SK-N-SH treated with all-trans-retinoic acid at 6 μM for 48 hours (cell line): ENCODE measurements around the gene ANKRD11.

ENCODE experiments used
- ATAC-seq: fragments of 200-7000 bp; cut with Tn5 transposase; 3 replicates; pipeline ENCODE4 v1.9.1; 2020; ENCODE audit warnings: mild to moderate bottlenecking, moderate library complexity
- ARNTL ChIP-seq: fragments of 450-650 bp; formaldehyde crosslinking; IDR thresholded peaks from 2 replicates; pipeline ENCODE4 v1.5.0; 2020; ENCODE audit warnings: low read depth, mild to moderate bottlenecking, moderate library complexity, borderline replicate concordance
- BACH2 ChIP-seq: fragments of 250-450 bp; sonication (Bioruptor Pico); IDR thresholded peaks from 2 replicates; pipeline ENCODE4 v1.9.0; 2021; ENCODE audit warnings: mild to moderate bottlenecking, borderline replicate concordance
- CSDC2 ChIP-seq: fragments of 250-450 bp; sonication (Bioruptor Pico); IDR thresholded peaks from 2 replicates; pipeline ENCODE4 v1.5.0; 2020; ENCODE audit warnings: mild to moderate bottlenecking, moderate library complexity
- GLIS3 ChIP-seq: fragments of 250-450 bp; sonication (Bioruptor Pico); IDR thresholded peaks from 2 replicates; pipeline ENCODE4 v1.5.0; 2020; ENCODE audit warnings: mild to moderate bottlenecking, moderate library complexity
- ISL1 ChIP-seq: fragments of 250-450 bp; sonication (Bioruptor Pico); IDR thresholded peaks from 2 replicates; pipeline ENCODE4 v2.1.2; 2022; ENCODE audit warnings: mild to moderate bottlenecking, moderate library complexity
- OSR1 ChIP-seq: fragments of 250-450 bp; sonication (Bioruptor Pico); IDR thresholded peaks from 2 replicates; pipeline ENCODE4 v1.8.0; 2022; ENCODE audit warnings: moderate library complexity, mild to moderate bottlenecking, inconsistent platforms
- PPARA ChIP-seq: fragments of 250-450 bp; sonication (Bioruptor Pico); IDR thresholded peaks from 2 replicates; pipeline ENCODE4 v1.5.0; 2020; ENCODE audit warnings: mild to moderate bottlenecking, borderline replicate concordance
- SNAI2 ChIP-seq: fragments of 250-450 bp; sonication (Bioruptor Pico); IDR thresholded peaks from 2 replicates; pipeline ENCODE4 v1.5.0; 2020; ENCODE audit warnings: mild to moderate bottlenecking, moderate library complexity
- TCF4 ChIP-seq: fragments of 250-450 bp; sonication (Bioruptor Pico); IDR thresholded peaks from 2 replicates; pipeline ENCODE4 v1.8.0; 2021; ENCODE audit warnings: mild to moderate bottlenecking, moderate library complexity, borderline replicate concordance
- TOX ChIP-seq: fragments of 250-450 bp; sonication (Bioruptor Pico); IDR thresholded peaks from 2 replicates; pipeline ENCODE4 v1.8.0; 2021; ENCODE audit warnings: mild to moderate bottlenecking, moderate library complexity, borderline replicate concordance
- ZC3H10 ChIP-seq: fragments of 250-450 bp; sonication (Bioruptor Pico); IDR thresholded peaks from 2 replicates; pipeline ENCODE4 v1.5.1; 2021; ENCODE audit warnings: mild to moderate bottlenecking, moderate library complexity
- ZNF565 ChIP-seq: fragments of 450-650 bp; formaldehyde crosslinking; conservative IDR thresholded peaks from 2 replicates; pipeline ENCODE4 v1.5.0; 2020; ENCODE audit warnings: low read depth, mild to moderate bottlenecking, moderate library complexity
- ZNF70 ChIP-seq: fragments of 450-650 bp; formaldehyde crosslinking; IDR thresholded peaks from 2 replicates; pipeline ENCODE4 v1.5.0; 2020; ENCODE audit warnings: mild to moderate bottlenecking, moderate library complexity
- ZNF8 ChIP-seq: fragments of 450-650 bp; formaldehyde crosslinking; IDR thresholded peaks from 2 replicates; pipeline ENCODE4 v1.5.0; 2020; ENCODE audit warnings: mild to moderate bottlenecking, moderate library complexity
- TF ChIP-seq, protein P1 (sequence below): fragments of 250-450 bp; sonication (Bioruptor Pico); IDR thresholded peaks from 2 replicates; pipeline ENCODE4 v1.5.0; 2020; ENCODE audit warnings: mild to moderate bottlenecking, moderate library complexity
- TF ChIP-seq, protein P2 (sequence below): fragments of 250-450 bp; sonication (Bioruptor Pico); IDR thresholded peaks from 2 replicates; pipeline ENCODE4 v1.8.0; 2021; ENCODE audit warnings: low read depth, mild to moderate bottlenecking, moderate library complexity, borderline replicate concordance
- TF ChIP-seq, protein P3 (sequence below): fragments of 250-450 bp; sonication (Bioruptor Pico); IDR thresholded peaks from 2 replicates; pipeline ENCODE4 v1.5.1; 2020; ENCODE audit warnings: low read depth, mild to moderate bottlenecking, moderate library complexity
- TF ChIP-seq, protein P4 (sequence below): fragments of 250-450 bp; sonication (Bioruptor Pico); IDR thresholded peaks from 2 replicates; pipeline ENCODE4 v1.5.1; 2021; ENCODE audit warnings: mild to moderate bottlenecking, moderate library complexity
- TF ChIP-seq, protein P5 (sequence below): fragments of 250-450 bp; sonication (Bioruptor Pico); IDR thresholded peaks from 2 replicates; pipeline ENCODE4 v1.8.0; 2020; ENCODE audit warnings: mild to moderate bottlenecking, moderate library complexity, borderline replicate concordance

Gene ANKRD11

DNA sequence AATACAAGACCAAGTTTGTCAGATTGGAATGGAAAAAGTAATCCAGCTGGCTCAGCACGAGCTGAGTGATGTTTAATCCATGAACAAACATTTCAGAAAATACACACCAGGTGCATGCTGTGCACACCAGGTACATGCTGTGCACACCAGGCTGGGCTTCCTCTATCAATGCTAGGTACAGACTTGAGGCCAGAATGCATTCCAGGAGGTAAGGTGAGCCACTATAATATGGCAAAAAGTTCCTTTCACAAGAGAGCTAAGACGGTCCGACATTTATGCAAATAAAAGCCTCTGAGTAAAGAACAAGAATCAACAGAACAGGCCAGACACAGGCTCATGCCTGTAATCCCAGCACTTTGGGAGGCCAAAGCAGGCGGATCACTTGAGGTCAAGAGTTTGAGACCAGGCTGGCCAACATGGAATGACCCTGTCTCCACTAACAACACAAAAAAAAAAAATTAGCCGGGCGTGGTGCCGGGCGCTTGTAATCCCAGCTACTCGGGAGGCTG, 144.7 kb downstream of the ANKRD11 start:
- ATAC-seq: no peak
- TF ChIP-seq, protein P1, sequence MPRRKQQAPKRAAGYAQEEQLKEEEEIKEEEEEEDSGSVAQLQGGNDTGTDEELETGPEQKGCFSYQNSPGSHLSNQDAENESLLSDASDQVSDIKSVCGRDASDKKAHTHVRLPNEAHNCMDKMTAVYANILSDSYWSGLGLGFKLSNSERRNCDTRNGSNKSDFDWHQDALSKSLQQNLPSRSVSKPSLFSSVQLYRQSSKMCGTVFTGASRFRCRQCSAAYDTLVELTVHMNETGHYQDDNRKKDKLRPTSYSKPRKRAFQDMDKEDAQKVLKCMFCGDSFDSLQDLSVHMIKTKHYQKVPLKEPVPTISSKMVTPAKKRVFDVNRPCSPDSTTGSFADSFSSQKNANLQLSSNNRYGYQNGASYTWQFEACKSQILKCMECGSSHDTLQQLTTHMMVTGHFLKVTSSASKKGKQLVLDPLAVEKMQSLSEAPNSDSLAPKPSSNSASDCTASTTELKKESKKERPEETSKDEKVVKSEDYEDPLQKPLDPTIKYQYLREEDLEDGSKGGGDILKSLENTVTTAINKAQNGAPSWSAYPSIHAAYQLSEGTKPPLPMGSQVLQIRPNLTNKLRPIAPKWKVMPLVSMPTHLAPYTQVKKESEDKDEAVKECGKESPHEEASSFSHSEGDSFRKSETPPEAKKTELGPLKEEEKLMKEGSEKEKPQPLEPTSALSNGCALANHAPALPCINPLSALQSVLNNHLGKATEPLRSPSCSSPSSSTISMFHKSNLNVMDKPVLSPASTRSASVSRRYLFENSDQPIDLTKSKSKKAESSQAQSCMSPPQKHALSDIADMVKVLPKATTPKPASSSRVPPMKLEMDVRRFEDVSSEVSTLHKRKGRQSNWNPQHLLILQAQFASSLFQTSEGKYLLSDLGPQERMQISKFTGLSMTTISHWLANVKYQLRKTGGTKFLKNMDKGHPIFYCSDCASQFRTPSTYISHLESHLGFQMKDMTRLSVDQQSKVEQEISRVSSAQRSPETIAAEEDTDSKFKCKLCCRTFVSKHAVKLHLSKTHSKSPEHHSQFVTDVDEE (CRISPR knock-in tag): no peak
- TF ChIP-seq OSR1 (CRISPR knock-in tag) (no peak), ZNF565 (CRISPR knock-in tag) (no peak), TOX (CRISPR knock-in tag) (no peak), PPARA (CRISPR knock-in tag) (no peak), TCF4 (no peak), ISL1 (CRISPR knock-in tag) (no peak), ARNTL (no peak)
- TF ChIP-seq, protein P2, sequence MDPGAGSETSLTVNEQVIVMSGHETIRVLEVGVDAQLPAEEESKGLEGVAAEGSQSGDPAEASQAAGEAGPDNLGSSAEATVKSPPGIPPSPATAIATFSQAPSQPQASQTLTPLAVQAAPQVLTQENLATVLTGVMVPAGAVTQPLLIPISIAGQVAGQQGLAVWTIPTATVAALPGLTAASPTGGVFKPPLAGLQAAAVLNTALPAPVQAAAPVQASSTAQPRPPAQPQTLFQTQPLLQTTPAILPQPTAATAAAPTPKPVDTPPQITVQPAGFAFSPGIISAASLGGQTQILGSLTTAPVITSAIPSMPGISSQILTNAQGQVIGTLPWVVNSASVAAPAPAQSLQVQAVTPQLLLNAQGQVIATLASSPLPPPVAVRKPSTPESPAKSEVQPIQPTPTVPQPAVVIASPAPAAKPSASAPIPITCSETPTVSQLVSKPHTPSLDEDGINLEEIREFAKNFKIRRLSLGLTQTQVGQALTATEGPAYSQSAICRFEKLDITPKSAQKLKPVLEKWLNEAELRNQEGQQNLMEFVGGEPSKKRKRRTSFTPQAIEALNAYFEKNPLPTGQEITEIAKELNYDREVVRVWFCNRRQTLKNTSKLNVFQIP (CRISPR knock-in tag): no peak
- TF ChIP-seq, protein P3, sequence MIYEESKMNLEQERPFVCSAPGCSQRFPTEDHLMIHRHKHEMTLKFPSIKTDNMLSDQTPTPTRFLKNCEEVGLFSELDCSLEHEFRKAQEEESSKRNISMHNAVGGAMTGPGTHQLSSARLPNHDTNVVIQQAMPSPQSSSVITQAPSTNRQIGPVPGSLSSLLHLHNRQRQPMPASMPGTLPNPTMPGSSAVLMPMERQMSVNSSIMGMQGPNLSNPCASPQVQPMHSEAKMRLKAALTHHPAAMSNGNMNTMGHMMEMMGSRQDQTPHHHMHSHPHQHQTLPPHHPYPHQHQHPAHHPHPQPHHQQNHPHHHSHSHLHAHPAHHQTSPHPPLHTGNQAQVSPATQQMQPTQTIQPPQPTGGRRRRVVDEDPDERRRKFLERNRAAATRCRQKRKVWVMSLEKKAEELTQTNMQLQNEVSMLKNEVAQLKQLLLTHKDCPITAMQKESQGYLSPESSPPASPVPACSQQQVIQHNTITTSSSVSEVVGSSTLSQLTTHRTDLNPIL: no peak
- TF ChIP-seq, protein P4, sequence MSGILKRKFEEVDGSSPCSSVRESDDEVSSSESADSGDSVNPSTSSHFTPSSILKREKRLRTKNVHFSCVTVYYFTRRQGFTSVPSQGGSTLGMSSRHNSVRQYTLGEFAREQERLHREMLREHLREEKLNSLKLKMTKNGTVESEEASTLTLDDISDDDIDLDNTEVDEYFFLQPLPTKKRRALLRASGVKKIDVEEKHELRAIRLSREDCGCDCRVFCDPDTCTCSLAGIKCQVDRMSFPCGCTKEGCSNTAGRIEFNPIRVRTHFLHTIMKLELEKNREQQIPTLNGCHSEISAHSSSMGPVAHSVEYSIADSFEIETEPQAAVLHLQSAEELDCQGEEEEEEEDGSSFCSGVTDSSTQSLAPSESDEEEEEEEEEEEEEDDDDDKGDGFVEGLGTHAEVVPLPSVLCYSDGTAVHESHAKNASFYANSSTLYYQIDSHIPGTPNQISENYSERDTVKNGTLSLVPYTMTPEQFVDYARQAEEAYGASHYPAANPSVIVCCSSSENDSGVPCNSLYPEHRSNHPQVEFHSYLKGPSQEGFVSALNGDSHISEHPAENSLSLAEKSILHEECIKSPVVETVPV (CRISPR knock-in tag): no peak

DNA sequence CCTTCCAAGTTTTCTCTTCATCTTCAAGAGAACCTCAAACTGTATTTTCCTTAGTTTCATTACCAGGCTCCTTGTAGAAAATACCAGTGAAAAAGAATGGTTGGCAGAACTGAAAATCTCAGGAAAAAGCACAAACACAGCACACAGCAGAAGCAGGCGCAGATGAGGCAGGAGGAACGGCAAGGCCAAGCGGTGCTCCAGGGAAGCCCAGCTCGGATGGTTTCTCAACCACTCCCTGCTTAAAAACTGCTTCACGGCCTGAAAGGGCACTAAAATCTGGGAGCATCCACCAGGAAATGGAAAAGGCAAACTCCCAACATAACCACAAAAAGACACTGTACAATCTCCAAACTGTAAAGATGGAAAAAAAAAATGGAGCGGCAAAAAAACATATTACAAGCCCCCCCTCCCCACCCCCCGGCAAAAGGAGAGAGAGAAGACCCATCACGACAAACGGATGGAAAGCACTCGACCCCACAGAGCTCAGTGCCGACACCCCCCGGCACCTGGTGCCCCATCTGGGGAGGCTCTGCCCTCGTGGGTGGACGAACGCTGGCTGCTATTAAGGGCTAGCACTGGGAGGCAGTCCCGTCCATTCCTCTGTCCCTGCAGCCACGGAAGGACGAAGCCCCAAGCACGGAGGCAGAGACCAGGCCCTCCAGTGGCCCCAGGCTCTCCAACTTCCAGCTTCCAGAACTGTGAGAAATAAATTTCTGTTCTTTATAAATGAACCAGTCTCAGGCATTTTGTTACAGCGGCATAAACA, 145.3 kb downstream of the ANKRD11 start:
- ATAC-seq: no peak

DNA sequence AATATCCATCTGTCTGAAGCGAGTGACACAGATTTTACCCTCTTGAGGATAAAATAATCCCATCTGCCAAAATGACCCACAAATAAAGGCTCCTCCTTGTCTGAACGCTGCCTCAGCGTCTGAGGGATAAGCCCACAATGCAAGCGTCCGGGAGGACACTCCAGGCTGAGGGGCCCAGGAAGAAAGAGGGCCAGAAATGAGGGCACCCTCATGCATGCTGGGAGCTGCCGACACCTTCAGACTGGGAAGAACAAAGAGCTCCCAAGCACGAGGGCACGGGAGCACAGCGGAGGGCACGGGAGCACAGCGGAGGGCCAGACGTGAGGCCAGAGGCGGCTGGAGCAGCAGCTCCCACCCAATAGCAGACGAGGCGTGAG, 145.9 kb downstream of the ANKRD11 start:
- TF ChIP-seq, protein P2 (CRISPR knock-in tag): no peak
- TF ChIP-seq BACH2: no peak
- TF ChIP-seq ZC3H10 (CRISPR knock-in tag): no peak
- TF ChIP-seq, protein P3: no peak
- TF ChIP-seq TOX (CRISPR knock-in tag): no peak
- TF ChIP-seq GLIS3 (CRISPR knock-in tag): no peak
- no peak for TF ChIP-seq ZNF70
- no peak for TF ChIP-seq ZNF8
- TF ChIP-seq, protein P5, sequence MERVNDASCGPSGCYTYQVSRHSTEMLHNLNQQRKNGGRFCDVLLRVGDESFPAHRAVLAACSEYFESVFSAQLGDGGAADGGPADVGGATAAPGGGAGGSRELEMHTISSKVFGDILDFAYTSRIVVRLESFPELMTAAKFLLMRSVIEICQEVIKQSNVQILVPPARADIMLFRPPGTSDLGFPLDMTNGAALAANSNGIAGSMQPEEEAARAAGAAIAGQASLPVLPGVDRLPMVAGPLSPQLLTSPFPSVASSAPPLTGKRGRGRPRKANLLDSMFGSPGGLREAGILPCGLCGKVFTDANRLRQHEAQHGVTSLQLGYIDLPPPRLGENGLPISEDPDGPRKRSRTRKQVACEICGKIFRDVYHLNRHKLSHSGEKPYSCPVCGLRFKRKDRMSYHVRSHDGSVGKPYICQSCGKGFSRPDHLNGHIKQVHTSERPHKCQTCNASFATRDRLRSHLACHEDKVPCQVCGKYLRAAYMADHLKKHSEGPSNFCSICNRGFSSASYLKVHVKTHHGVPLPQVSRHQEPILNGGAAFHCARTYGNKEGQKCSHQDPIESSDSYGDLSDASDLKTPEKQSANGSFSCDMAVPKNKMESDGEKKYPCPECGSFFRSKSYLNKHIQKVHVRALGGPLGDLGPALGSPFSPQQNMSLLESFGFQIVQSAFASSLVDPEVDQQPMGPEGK: no peak
- TF ChIP-seq, protein P4 (CRISPR knock-in tag): no peak
- TF ChIP-seq SNAI2 (CRISPR knock-in tag): no peak
- TF ChIP-seq CSDC2: no peak
- no peak for ATAC-seq

More for the DNA sequence above, 145.3 kb downstream of the ANKRD11 start:
- TF ChIP-seq BACH2 (no peak), ISL1 (CRISPR knock-in tag) (no peak), GLIS3 (CRISPR knock-in tag) (no peak)
- TF ChIP-seq, protein P2 (CRISPR knock-in tag): no peak
